Loucy (cell line): ENCODE measurements around the gene TEDC1.
"Not testable (repeated sequence)": the region's sequence is repeated elsewhere in the genome, so short reads cannot be mapped to it uniquely, and the experiment has no call there.

ENCODE experiments used
- H2AFZ ChIP-seq: fragments of 200-600 bp; sonication (generic); 2 replicates; pipeline ENCODE4 v1.6.0; 2016; ENCODE audit warnings: antibody characterized with exemption, mild to moderate bottlenecking, low read length, moderate library complexity
- H3F3A ChIP-seq: fragments of 200-600 bp; 2 replicates; pipeline ENCODE4 v1.6.0; 2016; ENCODE audit warnings: antibody characterized with exemption, low read depth, mild to moderate bottlenecking
- H3K27me3 ChIP-seq: fragments of 200-600 bp; sonication (generic); 2 replicates; pipeline ENCODE4 v1.6.1; 2014; ENCODE audit warnings: low read length, mild to moderate bottlenecking; ENCODE audit not compliant: insufficient read depth, poor library complexity, severe bottlenecking
- H3K36me3 ChIP-seq: fragments of 200-600 bp; sonication (generic); 2 replicates; pipeline ENCODE4 v1.6.1; 2016; ENCODE audit warnings: low read length; ENCODE audit not compliant: insufficient read depth
- H3K4me1 ChIP-seq: fragments of 200-600 bp; sonication (generic); 2 replicates; pipeline ENCODE4 v1.5.1; 2014; ENCODE audit warnings: low read length, mild to moderate bottlenecking; ENCODE audit not compliant: insufficient read depth, poor library complexity, severe bottlenecking
- H3K4me2 ChIP-seq: fragments of 200-600 bp; sonication (generic); 2 replicates; pipeline ENCODE4 v1.6.0; 2014; ENCODE audit warnings: antibody characterized with exemption, low read length, low read depth, mild to moderate bottlenecking; ENCODE audit not compliant: poor library complexity, severe bottlenecking
- H3K4me3 ChIP-seq: fragments of 200-600 bp; sonication (generic); 2 replicates; pipeline ENCODE4 v1.5.1; 2014; ENCODE audit warnings: low read length, mild to moderate bottlenecking, mixed read lengths; ENCODE audit not compliant: poor library complexity, severe bottlenecking
- H3K79me2 ChIP-seq: fragments of 200-600 bp; sonication (generic); 2 replicates; pipeline ENCODE4 v1.6.1; 2014; ENCODE audit warnings: low read length; ENCODE audit not compliant: insufficient read depth
- H3K9ac ChIP-seq: fragments of 200-600 bp; sonication (generic); 2 replicates; pipeline ENCODE4 v1.6.0; 2014; ENCODE audit warnings: mild to moderate bottlenecking, low read depth, low read length, moderate library complexity; ENCODE audit not compliant: poor library complexity, severe bottlenecking
- H3K9me2 ChIP-seq: fragments of 200-600 bp; sonication (generic); replicated peaks from 2 replicates; pipeline ENCODE4 v1.6.1; 2016; ENCODE audit warnings: low read depth, low read length, mixed read lengths
- H3K9me3 ChIP-seq: fragments of 200-600 bp; sonication (generic); 2 replicates; pipeline ENCODE4 v1.6.1; 2014; ENCODE audit warnings: mild to moderate bottlenecking, antibody characterized with exemption, low read length, low read depth; ENCODE audit not compliant: insufficient read depth
- H4K20me1 ChIP-seq: fragments of 200-600 bp; sonication (generic); 2 replicates; pipeline ENCODE4 v1.6.0; 2014; ENCODE audit warnings: antibody characterized with exemption, low read length, mild to moderate bottlenecking; ENCODE audit not compliant: insufficient read depth, poor library complexity, severe bottlenecking
- EZH2phosphoT487 ChIP-seq: fragments of 200-600 bp; IDR thresholded peaks from 2 replicates; pipeline ENCODE4 v1.6.1; 2018; ENCODE audit warnings: antibody characterized with exemption, mild to moderate bottlenecking, moderate library complexity, borderline replicate concordance
- TF ChIP-seq, protein P1 (sequence below): fragments of 200-600 bp; sonication (generic); conservative IDR thresholded peaks from 2 replicates; pipeline ENCODE4 v1.5.1; 2014; ENCODE audit warnings: mild to moderate bottlenecking, antibody characterized with exemption, low read length

TEDC1 gene

GRCh38 chr14:105540811-105541210 lies 49.8 kb downstream of the TEDC1 start:
- H3K27me3 ChIP-seq: no peaks in the 10 kb centered on the region
- no peak overlapping the region for H3K4me3 ChIP-seq
- H3K36me3 ChIP-seq: no peaks in the 10 kb centered on the region
- H4K20me1 ChIP-seq: no peaks in the 10 kb centered on the region
- H3F3A ChIP-seq: no peaks in the 10 kb centered on the region
- H3K4me1 ChIP-seq: no peaks in the 10 kb centered on the region
- H2AFZ ChIP-seq: no peak overlapping the region
- no peaks in the 10 kb centered on the region for H3K79me2 ChIP-seq
- H3K9me3 ChIP-seq: peaks cover 18% of the 10 kb centered on the region; the same call in 1 of the 2 replicates
- H3K4me2 ChIP-seq: no peak overlapping the region
- H3K9ac ChIP-seq: no peak overlapping the region
- TF ChIP-seq, protein P1, sequence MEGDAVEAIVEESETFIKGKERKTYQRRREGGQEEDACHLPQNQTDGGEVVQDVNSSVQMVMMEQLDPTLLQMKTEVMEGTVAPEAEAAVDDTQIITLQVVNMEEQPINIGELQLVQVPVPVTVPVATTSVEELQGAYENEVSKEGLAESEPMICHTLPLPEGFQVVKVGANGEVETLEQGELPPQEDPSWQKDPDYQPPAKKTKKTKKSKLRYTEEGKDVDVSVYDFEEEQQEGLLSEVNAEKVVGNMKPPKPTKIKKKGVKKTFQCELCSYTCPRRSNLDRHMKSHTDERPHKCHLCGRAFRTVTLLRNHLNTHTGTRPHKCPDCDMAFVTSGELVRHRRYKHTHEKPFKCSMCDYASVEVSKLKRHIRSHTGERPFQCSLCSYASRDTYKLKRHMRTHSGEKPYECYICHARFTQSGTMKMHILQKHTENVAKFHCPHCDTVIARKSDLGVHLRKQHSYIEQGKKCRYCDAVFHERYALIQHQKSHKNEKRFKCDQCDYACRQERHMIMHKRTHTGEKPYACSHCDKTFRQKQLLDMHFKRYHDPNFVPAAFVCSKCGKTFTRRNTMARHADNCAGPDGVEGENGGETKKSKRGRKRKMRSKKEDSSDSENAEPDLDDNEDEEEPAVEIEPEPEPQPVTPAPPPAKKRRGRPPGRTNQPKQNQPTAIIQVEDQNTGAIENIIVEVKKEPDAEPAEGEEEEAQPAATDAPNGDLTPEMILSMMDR: no peak
- no peak for TF ChIP-seq EZH2phosphoT487
- no peaks in the 10 kb centered on the region for H3K9me2 ChIP-seq

DNA sequence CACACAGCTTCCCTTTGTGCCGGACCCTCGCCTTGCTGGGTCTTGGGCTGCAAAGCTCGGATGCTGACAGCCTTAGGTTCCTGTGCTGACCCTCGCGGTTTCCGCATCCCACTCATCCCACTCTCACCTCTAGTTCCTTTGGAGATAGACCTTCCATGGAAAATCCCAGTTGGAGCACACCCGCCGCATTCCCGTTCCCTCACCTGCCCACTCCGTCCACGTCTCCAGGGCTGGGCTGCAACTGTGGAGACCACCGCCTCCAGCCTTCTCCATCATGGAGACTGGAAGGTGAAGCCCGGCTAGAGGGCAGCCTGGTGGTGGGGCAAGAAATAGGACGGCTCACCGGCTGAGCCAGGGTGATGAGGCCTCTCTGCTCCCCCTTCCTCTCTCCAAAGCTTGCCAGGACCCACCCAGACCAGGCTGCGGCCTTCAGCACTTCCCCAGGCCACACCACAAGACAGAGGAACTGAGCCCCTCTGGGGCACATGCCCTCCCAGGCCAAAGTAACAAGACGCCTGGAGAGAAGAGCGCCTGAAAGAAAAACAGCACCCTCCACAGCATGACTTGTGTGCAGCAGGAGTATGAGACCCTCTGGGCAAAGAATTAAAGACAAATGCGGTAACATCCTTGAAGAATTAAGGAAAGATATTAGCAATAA lies 50.3 kb downstream of the TEDC1 start:
- no peaks in the 10 kb centered on the region for H3K36me3 ChIP-seq
- TF ChIP-seq, protein P1: no peak
- no peak for TF ChIP-seq EZH2phosphoT487
- no peaks in the 10 kb centered on the region for H3K79me2 ChIP-seq
- no peaks in the 10 kb centered on the region for H3K27me3 ChIP-seq
- no peaks in the 10 kb centered on the region for H4K20me1 ChIP-seq
- no peaks in the 10 kb centered on the region for H3K4me1 ChIP-seq
- H3K4me2 ChIP-seq: no peak overlapping the region
- no peaks in the 10 kb centered on the region for H3K9me2 ChIP-seq
- peaks cover 18% of the 10 kb centered on the region; the same call in 1 of the 2 replicates for H3K9me3 ChIP-seq
- no peak overlapping the region for H2AFZ ChIP-seq
- no peaks in the 10 kb centered on the region for H3F3A ChIP-seq
- no peak overlapping the region for H3K9ac ChIP-seq
- H3K4me3 ChIP-seq: no peak overlapping the region

DNA sequence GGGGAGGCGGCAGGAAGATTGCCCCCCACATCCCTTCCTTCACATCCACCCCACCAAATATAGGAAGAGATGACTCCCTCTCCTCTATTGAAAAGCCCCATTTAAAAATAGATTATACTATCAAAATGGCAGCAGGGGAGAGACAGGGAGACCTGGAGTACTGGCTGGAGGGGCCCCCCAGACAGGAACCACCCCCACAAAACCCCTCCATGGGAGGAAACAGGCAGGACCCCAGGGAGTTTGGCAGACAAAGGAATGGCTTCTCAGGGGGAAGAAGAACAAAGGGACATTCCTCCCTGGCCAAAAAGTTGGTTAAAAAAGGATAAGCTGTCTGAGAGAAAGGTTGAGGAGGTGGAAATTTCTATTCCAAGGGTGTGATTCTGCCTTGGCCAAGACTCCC lies 54.6 kb downstream of the TEDC1 start:
- H3K4me1 ChIP-seq, H3K4me2 ChIP-seq, H2AFZ ChIP-seq, H3K79me2 ChIP-seq, H3K9me2 ChIP-seq, H3K9ac ChIP-seq, H3F3A ChIP-seq, H4K20me1 ChIP-seq, H3K36me3 ChIP-seq, H3K27me3 ChIP-seq, H3K4me3 ChIP-seq: not testable (repeated sequence)
- H3K9me3 ChIP-seq: peaks cover 18% of the 10 kb centered on the region; the same call in 1 of the 2 replicates

GRCh38 chr14:105546410-105546809 lies 55.4 kb downstream of the TEDC1 start:
- peaks cover 18% of the 10 kb centered on the region; the same call in 1 of the 2 replicates for H3K9me3 ChIP-seq
- not testable (repeated sequence) for H3K79me2 ChIP-seq, H3K4me1 ChIP-seq, H3K4me2 ChIP-seq, H3F3A ChIP-seq, H3K9ac ChIP-seq, H4K20me1 ChIP-seq, H3K36me3 ChIP-seq, H3K9me2 ChIP-seq, H3K4me3 ChIP-seq, H3K27me3 ChIP-seq, H2AFZ ChIP-seq

DNA sequence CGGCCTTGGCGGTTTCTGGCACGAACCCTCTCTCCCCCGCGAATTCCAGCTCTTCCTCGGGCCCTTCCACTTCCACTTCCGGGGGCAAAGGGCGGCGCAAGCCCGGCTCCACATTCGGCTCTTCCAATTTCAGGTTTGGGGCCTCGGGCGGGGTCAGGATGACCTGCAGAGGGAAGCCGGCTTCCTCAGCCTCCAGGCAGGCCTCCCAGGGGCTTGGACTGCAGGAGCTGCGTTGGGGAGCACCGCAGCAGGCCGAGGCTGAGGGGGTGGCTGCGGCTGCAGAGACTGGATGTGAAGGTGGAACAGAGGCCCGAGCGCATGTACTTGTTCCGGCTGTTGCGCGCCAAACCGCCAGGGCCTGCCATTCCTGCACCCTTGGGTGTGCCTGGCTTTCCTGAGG lies 56.0 kb downstream of the TEDC1 start:
- not testable (repeated sequence) for H4K20me1 ChIP-seq, H2AFZ ChIP-seq, H3K4me3 ChIP-seq, H3K27me3 ChIP-seq, H3F3A ChIP-seq, H3K36me3 ChIP-seq, H3K9me2 ChIP-seq, H3K9ac ChIP-seq, H3K4me2 ChIP-seq, H3K4me1 ChIP-seq, H3K79me2 ChIP-seq
- H3K9me3 ChIP-seq: peaks cover 18% of the 10 kb centered on the region; the same call in 1 of the 2 replicates
